CD4-positive, alpha-beta T cell treated with Interleukin-4 for 1 hour (primary cell): ENCODE measurements around the gene XRCC4.
"Not testable (repeated sequence)": the region's sequence is repeated elsewhere in the genome, so short reads cannot be mapped to it uniquely, and the experiment has no call there.

Experiments used
- DNase-seq, 2 donors: peaks; one replicate each; pipeline ENCODE4 v3.0.0-alpha.2; 2020 to 2022

XRCC4 gene

DNA sequence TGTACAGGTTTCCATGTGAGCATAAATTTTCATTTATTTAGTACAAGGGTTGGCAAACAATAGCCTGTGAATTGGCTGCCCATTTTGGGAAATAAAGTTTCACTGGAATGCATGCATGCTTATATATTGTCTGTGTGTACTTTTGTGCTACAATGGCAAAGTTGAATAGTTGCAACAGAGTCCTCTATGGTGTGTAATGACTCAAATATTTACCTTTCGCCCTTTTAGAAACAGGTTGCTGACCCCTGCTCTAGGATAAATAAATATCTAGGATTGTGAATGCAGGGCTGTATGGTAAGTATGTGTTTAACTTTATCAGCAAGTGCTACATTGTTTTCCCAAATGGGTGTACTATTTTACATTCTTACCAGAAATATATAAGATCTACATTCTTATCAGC is 47.2 kb downstream of the XRCC4 start:
- DNase-seq, result no peak

GRCh38 chr5:83125560-83125959 is 48.2 kb downstream of the XRCC4 start:
- DNase-seq, result no peak

- no peak for DNase-seq
Measured at GRCh38 chr5:83126501-83126900, 49.2 kb downstream of the XRCC4 start.

DNA sequence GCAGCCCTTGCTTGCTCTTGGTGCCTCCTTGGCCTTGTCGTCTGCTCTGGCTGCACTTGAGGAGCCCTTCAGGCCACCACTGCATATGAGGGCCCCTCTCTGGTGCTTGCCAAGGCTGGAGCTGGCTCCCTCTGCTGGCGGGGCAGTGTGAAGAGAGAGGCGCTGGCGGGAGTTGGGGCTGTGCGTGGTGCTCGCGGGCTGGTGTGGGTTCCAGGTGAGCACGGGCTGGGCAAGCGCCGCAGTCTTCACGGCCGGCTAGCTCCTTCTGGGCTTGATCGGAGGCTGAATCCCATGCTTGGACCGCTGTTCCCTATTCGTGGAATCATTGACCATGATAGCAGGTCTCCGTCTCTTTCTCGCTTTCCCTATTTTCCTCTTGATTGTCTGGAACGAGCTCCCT is 56.5 kb downstream of the XRCC4 start:
- no peak for DNase-seq

DNA sequence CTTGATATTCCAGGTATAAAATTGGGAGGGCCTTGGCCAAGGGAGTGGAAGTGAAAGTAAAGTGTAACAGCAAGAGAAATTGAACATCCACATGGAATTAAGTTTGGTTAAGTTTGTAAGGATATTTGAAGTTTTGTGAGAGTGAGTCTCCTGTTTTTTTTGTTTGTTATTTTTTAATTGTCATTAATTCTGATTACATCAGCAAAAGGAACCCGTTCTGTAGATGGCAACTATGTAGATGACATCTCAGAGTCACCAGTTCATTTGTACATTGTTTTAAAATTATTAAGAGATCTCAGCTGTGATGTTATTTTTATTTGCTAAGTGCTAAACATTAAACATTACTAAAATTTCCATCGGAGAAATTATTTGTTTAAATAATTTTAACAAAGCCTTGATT is 65.2 kb downstream of the XRCC4 start:
- DNase-seq, result no peak

DNA sequence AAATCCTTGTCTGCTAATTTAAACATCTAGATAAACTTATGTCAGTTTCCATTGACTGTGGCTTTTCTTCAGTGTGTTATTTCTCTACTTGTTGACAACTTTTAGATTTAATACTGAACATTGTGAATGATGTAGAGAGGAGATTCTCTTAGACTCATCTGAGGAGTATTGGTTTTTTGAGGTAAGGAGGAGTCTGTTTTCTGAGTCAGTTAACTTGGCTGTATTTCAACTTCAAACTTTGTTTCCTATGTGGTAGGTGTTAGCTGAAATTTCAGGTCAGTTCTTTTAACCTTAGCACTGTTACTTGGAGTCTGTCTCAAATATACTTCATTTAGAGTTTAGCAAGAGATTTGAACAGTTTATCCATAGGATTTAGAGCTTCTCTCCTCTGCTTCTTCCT is 67.9 kb downstream of the XRCC4 start:
- DNase-seq, result no peak

GRCh38 chr5:83145882-83146331 is 68.6 kb downstream of the XRCC4 start:
- no peak for DNase-seq

DNA sequence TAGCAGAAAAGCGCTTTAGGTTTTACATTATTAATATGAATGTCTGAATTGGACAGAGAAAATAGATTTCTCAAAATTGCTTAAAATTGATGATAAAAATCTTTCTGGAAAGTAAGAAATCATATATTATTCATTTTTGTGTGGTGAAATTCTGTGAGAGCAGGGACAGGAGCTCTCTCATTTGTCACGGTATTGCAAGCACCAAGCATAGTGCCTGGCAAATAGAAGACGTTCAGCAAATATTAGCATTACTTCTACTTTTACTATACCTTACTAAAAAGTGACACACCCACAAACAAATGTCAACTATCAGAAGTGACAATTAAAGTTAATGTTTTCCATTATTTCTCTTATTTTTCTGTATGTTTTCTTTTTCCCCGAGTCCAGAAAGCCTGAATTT is 69.1 kb downstream of the XRCC4 start:
- no peak for DNase-seq

- DNase-seq, result no peak
Measured at GRCh38 chr5:83147593-83147992, 70.2 kb downstream of the XRCC4 start.

- no peak for DNase-seq
Measured at GRCh38 chr5:83148370-83148769, 71.0 kb downstream of the XRCC4 start.

DNA sequence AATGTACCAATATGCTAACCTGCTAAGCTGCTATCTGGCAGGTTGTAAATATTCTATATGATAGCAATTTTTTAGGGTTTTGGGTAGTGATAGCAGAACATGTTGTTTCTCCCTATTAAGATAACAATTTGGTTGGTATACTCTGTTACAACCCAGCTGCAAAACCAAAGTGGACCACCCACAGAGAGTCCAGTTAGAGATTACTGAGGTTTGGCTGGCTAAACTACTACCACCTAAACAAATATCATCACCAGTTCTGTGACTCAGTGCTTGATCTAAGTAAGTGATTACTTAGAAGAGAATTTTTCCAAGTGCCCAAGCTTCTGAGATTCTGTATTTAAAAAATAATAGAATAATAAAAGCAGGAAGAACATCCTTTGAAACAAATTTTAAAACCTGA is 72.3 kb downstream of the XRCC4 start:
- DNase-seq, result no peak

GRCh38 chr5:83151821-83152220 is 74.5 kb downstream of the XRCC4 start:
- DNase-seq, result no peak

DNA sequence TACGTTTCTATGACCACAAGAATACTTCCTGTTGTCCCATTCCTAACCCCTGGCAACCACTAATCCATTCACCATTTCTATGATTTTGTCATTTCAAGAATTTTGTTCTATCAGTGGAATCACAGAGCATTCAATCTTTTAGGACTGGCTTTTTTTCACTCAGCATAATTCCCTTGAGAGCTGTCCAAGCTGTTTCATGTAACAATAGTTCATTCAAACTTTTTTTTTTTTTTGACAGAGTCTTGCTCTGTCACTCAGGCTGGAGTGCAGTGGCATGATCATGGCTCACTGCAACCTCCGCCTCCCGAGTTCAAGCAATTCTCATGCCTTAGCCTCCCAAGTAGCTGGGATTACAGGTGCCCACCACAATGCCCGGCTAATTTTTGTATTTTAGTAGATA is 75.6 kb downstream of the XRCC4 start:
- not testable (repeated sequence) for DNase-seq

GRCh38 chr5:83156001-83156400 is 78.7 kb downstream of the XRCC4 start:
- DNase-seq, result no peak

DNA sequence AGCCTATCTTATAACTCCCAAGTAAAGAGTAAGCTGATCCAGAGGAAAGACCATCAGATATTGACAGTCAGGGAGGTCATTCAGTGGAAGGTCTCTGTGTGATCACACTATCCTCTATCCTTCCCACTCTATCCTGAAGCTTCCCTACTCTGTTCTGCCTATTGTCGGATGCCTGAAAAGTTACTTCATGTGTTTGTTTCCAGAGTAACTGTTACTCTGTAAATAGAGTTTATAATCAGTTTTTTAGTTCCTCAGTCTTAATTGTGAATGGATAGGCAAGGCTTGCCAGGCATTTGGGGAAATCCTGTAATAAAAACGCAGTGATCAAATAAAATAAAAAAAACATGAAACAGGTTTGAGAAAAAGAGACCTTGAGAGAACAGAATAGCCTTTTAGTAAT is 79.8 kb downstream of the XRCC4 start:
- no peak for DNase-seq

GRCh38 chr5:83162601-83163000 is 85.3 kb downstream of the XRCC4 start:
- no peak for DNase-seq

- no peak for DNase-seq
Measured at GRCh38 chr5:83167538-83167937, 90.2 kb downstream of the XRCC4 start.

DNA sequence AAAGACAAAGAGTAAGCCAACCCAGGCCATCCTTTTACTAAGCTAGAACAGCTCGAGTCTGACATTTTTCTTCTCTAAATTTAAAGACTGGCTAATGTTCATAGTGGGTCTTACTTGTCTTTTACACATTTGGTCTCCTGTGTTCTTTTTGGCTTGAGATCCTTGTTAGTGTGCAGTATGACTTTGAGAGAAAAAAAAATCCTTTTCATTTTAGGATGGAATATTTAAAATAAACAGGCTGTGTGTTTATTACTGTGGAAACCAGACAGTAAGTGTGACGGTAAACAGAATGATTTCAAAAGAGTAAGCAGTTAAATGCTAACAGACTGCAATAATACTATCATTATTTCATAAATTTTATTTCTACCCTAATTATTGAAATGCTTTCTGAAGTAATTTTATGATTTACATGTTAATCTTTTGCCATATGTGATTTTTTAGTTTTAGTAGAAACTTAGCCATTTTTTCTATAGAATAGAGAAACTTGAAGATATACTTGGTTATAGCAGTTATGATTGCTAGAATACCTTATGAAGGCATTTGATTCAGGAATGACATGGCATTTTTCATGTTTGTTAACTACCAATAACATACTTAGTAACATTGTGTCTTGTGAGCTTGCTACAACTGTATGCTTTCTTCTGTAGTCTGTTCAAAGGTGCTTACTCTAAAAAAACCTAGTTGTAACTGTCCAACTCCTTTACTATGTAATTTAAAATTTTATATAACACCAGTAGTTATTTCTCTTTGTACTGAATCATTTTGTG is 92.4 kb downstream of the XRCC4 start:
- DNase-seq, result no peak

GRCh38 chr5:83172011-83172410 is 94.7 kb downstream of the XRCC4 start:
- DNase-seq, result no peak

- no peak for DNase-seq
Measured at GRCh38 chr5:83172655-83173054, 95.3 kb downstream of the XRCC4 start.

DNA sequence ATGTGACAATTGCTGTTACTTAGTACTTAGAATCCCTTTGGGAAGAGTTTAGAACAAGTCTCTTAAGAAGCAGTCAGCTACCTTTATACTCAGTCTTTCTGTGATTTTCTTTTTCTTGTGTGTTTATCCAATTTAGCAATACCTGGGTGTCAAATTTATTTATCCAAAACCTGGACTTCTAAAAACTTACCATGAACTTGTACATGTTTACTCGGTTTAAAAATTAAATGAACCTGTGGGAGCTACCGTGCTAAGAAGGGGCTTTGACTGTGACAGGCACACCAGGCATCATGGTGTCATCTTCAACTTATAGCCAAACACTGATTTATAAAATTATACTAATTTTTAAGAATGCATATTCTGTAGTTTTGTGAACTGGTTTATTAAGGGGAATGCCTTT is 96.5 kb downstream of the XRCC4 start:
- DNase-seq, result no peak

DNA sequence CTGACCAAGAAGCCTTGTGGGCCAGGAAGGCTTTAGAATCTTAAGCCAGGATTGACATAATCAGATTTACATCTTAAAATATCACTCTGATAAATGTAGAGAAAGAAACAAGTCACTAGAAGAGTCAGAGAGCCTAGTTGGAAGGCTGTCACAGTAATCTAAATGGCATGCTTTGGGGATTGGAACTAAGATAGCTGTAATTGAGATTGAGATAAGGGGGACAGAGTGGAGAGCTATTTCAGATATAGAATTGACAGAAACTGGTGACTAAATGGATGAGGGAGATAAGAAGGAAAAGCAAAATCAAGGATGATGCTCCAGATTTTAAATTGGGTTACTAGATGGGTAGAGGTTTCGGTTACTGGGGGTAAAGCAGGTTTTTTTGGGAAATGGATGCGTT is 100.5 kb downstream of the XRCC4 start:
- no peak for DNase-seq

DNA sequence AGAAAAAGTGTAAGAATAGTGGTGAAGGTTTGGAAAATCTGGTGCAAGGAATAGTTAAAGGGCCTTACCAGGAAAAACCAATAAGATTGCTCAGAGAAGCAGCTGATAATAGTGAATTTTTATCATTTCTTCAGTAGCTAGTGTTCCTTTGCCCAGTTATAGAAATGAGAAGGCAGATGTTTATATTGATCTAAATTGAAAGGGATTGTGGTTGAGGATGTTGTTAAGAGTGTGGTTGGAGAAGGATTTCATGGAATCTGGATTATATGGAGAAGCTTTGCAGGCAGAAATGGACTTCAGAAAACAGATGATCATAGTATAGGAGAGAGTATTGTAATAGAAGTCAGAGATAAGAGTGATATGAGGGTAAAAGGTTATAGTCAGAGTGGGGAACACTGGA is 102.6 kb downstream of the XRCC4 start:
- DNase-seq, result no peak

GRCh38 chr5:83184534-83184933 is 107.2 kb downstream of the XRCC4 start:
- no peak for DNase-seq

- DNase-seq, result no peak
Measured at GRCh38 chr5:83192947-83193346, 115.6 kb downstream of the XRCC4 start.
